NB4 (cell line): Measurements from ENCODE around the gene ERI3.

ENCODE experiments used
- CTCF ChIP-seq: IDR thresholded peaks from one replicate; pipeline ENCODE4 v1.5.1; 2012; ENCODE audit warnings: low read depth, low read length
- MYC ChIP-seq: IDR thresholded peaks from 2 replicates; pipeline ENCODE4 v1.6.1; 2011; ENCODE audit warnings: low read depth, low read length
- POLR2A ChIP-seq: IDR thresholded peaks from 2 replicates; pipeline ENCODE4 v1.6.1; 2011; ENCODE audit warnings: mild to moderate bottlenecking; ENCODE audit not compliant: insufficient read length; ENCODE audit errors: extremely low read depth
- TF ChIP-seq, protein P1 (sequence below): IDR thresholded peaks from 2 replicates; pipeline ENCODE4 v1.6.1; 2011; ENCODE audit warnings: low read depth, low read length

- TF ChIP-seq POLR2A (no peak), CTCF (no peak), MYC (no peak)
- TF ChIP-seq, protein P1, sequence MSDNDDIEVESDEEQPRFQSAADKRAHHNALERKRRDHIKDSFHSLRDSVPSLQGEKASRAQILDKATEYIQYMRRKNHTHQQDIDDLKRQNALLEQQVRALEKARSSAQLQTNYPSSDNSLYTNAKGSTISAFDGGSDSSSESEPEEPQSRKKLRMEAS = no peak
These were observed 108.3 kb downstream of the ERI3 start for GRCh38 chr1:44246806-44247205.
